ENCODE data around the gene SKA2.

- TF ChIP-seq POLR2AphosphoS5 (IDR thresholded peaks at IDR 0.05), result no peak
- TF ChIP-seq CTCF (IDR thresholded peaks at IDR 0.05), result no peak
- TF ChIP-seq EP300 (IDR thresholded peaks at IDR 0.05), result no peak
- TF ChIP-seq POLR2A (IDR thresholded peaks at IDR 0.05), result no peak
These were observed 5.9 kb downstream of the SKA2 start for GRCh38 chr17:59149051-59149450.
